A549 (cell line): ENCODE data around the gene FAM131B. TPM values are rescaled to one million over a fixed set of nuclear protein-coding genes. Genes with fewer than 3 reads are reported as not detected.

ENCODE experiments used
- ATAC-seq, 2 experiments: fragments of 200-7000 bp in 1 of 2; fragments of >200 bp in 1 of 2; cut with Nextera tagmentation in 1 of 2; cut with Tn5 transposase in 1 of 2; 3 replicates each; pipeline versions ENCODE4 v1.8.0 to v1.9.1; 2018 to 2020; ENCODE audit warnings: mild to moderate bottlenecking in 1 of 2, moderate library complexity in 1 of 2
- CTCF ChIA-PET: fragments of 300-600 bp; sonication (Branson Sonifier 250); formaldehyde crosslinking; extraction: SDS; loops from one replicate; lab custom pipeline; 2021; ENCODE audit warnings: antibody characterized with exemption, inconsistent platforms; lab: Yijun Ruan, JAX
- POLR2A ChIA-PET: fragments of 350-600 bp; formaldehyde crosslinking; extraction: SDS; loops from one replicate; lab custom pipeline; 2021; ENCODE audit warnings: antibody characterized with exemption, inconsistent platforms; lab: Yijun Ruan, JAX
- DNase-seq, 2 experiments: peaks; one replicate each; pipeline versions ENCODE4 v3.0.0 to v3.0.0-alpha.2; 2011 to 2016; ENCODE audit warnings: low read depth in 1 of 2, low spot score in 1 of 2
- FAIRE-seq: peaks from 2 replicates; lab custom pipeline; 2011; peaks lifted over from hg19 to GRCh38; lab: Jason Lieb, UNC
- H3K27ac ChIP-seq, 2 experiments: fragments of >200 bp; sonication (Bioruptor Twin); formaldehyde crosslinking; 3 replicates each; pipeline ENCODE4 v1.5.1; 2016 to 2017
- H3K4me1 ChIP-seq: fragments of >200 bp; sonication (Bioruptor Twin); formaldehyde crosslinking; 3 replicates; pipeline ENCODE4 v1.6.1; 2016
- H3K4me2 ChIP-seq: fragments of >200 bp; sonication (Bioruptor Twin); formaldehyde crosslinking; 3 replicates; pipeline ENCODE4 v1.6.1; 2016
- H3K4me3 ChIP-seq: fragments of >200 bp; sonication (Bioruptor Twin); formaldehyde crosslinking; 3 replicates; pipeline ENCODE4 v1.5.1; 2016
- H3K9me3 ChIP-seq: fragments of >200 bp; sonication (Bioruptor Twin); formaldehyde crosslinking; 3 replicates; pipeline ENCODE4 v1.6.1; 2016
- BHLHE40 ChIP-seq: IDR thresholded peaks from 2 replicates; pipeline ENCODE4 v1.6.1; 2012; ENCODE audit warnings: low read depth, low read length, inconsistent platforms
- CBX2 ChIP-seq: fragments of 200-600 bp; sonication (generic); IDR thresholded peaks from 2 replicates; pipeline ENCODE4 v1.6.1; 2016; ENCODE audit warnings: low read depth, mild to moderate bottlenecking, borderline replicate concordance
- EHF ChIP-seq: fragments of 250-450 bp; sonication (Bioruptor Pico); IDR thresholded peaks from 2 replicates; pipeline ENCODE4 v1.5.0; 2020; ENCODE audit warnings: mild to moderate bottlenecking
- EHMT2 ChIP-seq: fragments of 200-600 bp; sonication (generic); IDR thresholded peaks from 2 replicates; pipeline ENCODE4 v1.6.1; 2016; ENCODE audit warnings: antibody characterized with exemption, low read depth, mild to moderate bottlenecking, moderate library complexity
- EP300 ChIP-seq, 2 experiments: fragments of >200 bp; sonication (Bioruptor Twin); formaldehyde crosslinking; IDR thresholded peaks; 2 replicates in 1 of 2; 3 replicates in 1 of 2; pipeline ENCODE4 v1.6.1; 2016 to 2017
- HOXA7 ChIP-seq: fragments of 250-450 bp; sonication (Bioruptor Pico); IDR thresholded peaks from 2 replicates; pipeline ENCODE4 v1.5.0; 2020; ENCODE audit warnings: mild to moderate bottlenecking, moderate library complexity
- HOXB13 ChIP-seq: fragments of 250-450 bp; sonication (Bioruptor Pico); IDR thresholded peaks from 2 replicates; pipeline ENCODE4 v1.5.0; 2020; ENCODE audit warnings: low read depth, mild to moderate bottlenecking, moderate library complexity
- HOXB5 ChIP-seq: fragments of 250-450 bp; sonication (Bioruptor Pico); IDR thresholded peaks from 2 replicates; pipeline ENCODE4 v1.5.0; 2020; ENCODE audit warnings: mild to moderate bottlenecking, moderate library complexity
- JUN ChIP-seq, 2 experiments: fragments of >200 bp; sonication (Bioruptor Twin); formaldehyde crosslinking; IDR thresholded peaks; 2 replicates in 1 of 2; 3 replicates in 1 of 2; pipeline ENCODE4 v1.6.1; 2016 to 2017
- JUNB ChIP-seq: fragments of >200 bp; sonication (Bioruptor Twin); formaldehyde crosslinking; IDR thresholded peaks from 2 replicates; pipeline ENCODE4 v1.6.1; 2016
- MAX ChIP-seq: IDR thresholded peaks from 2 replicates; pipeline ENCODE4 v1.6.1; 2012
- MAZ ChIP-seq: fragments of 150-350 bp; IDR thresholded peaks from 2 replicates; pipeline ENCODE4 v1.6.1; 2014; ENCODE audit warnings: antibody characterized with exemption, low read depth, low read length, borderline replicate concordance
- MYC ChIP-seq: IDR thresholded peaks from 2 replicates; pipeline ENCODE4 v1.6.1; 2012; ENCODE audit warnings: mild to moderate bottlenecking, inconsistent platforms, low read length, improper control_type of control experiment, borderline replicate concordance
- PHF8 ChIP-seq: fragments of 200-600 bp; sonication (generic); IDR thresholded peaks from 2 replicates; pipeline ENCODE4 v1.6.1; 2016; ENCODE audit warnings: low read depth, mild to moderate bottlenecking, antibody characterized with exemption, moderate library complexity, borderline replicate concordance
- POLR2A ChIP-seq: IDR thresholded peaks from 2 replicates; pipeline ENCODE4 v1.6.1; 2012; ENCODE audit warnings: mild to moderate bottlenecking, low read length
- RAD21 ChIP-seq, 2 experiments: fragments of >200 bp in 1 of 2; sonication (Bioruptor Twin) in 1 of 2; formaldehyde crosslinking in 1 of 2; IDR thresholded peaks in 1 of 2; conservative IDR thresholded peaks in 1 of 2; 2 replicates in 1 of 2; 3 replicates in 1 of 2; pipeline ENCODE4 v1.6.1; 2012 to 2018; ENCODE audit warnings: inconsistent platforms in 1 of 2
- RARB ChIP-seq: fragments of 250-450 bp; sonication (Bioruptor Pico); IDR thresholded peaks from 2 replicates; pipeline ENCODE4 v1.8.0; 2021; ENCODE audit warnings: mild to moderate bottlenecking, moderate library complexity
- REST ChIP-seq: fragments of 200-600 bp; sonication (generic); IDR thresholded peaks from 2 replicates; pipeline ENCODE4 v1.6.1; 2016; ENCODE audit warnings: antibody characterized with exemption, mild to moderate bottlenecking, moderate library complexity
- RNF2 ChIP-seq: fragments of 200-600 bp; sonication (generic); IDR thresholded peaks from 2 replicates; pipeline ENCODE4 v1.6.1; 2016; ENCODE audit warnings: low read depth, mild to moderate bottlenecking, antibody characterized with exemption, moderate library complexity, borderline replicate concordance
- SMC3 ChIP-seq: fragments of >200 bp; sonication (Bioruptor Twin); formaldehyde crosslinking; IDR thresholded peaks from 3 replicates; pipeline ENCODE4 v1.6.1; 2018; ENCODE audit warnings: inconsistent platforms
- TP53 ChIP-seq: fragments of 250-450 bp; sonication (Bioruptor Pico); IDR thresholded peaks from 2 replicates; pipeline ENCODE4 v1.5.0; 2021; ENCODE audit warnings: mild to moderate bottlenecking, moderate library complexity
- WGBS: methylation state at CpG from one replicate; pipeline ENCODE4 v1.1.6; 2017; ENCODE audit errors: missing lambda C conversion rate; 5-methylcytosine and 5-hydroxymethylcytosine counted together
- polyA plus RNA-seq, 4 experiments: library from polyadenylated mRNA; depleted of rRNA in 3 of 4; stranded (reverse); fragments of >200 nt; fragmentation: RNase III in 1 of 4; extraction: RNeasy Plus Mini Kit Qiagen cat#74134 plus additional on column Dnase treatment in 1 of 4; gene quantifications; 2 replicates in 3 of 4; 3 replicates in 1 of 4; pipeline ENCODE4 v1.2.3, GENCODE V29; 2011 to 2017
- TF ChIP-seq, protein P1 (sequence below): fragments of >200 bp; sonication (Bioruptor Twin); formaldehyde crosslinking; IDR thresholded peaks from 3 replicates; pipeline ENCODE4 v1.5.1; 2016

The FAM131B gene
- polyA plus RNA-seq, 2 of the 4 experiments (the other 2 are of a cell fraction): 0.19 to 0.52 TPM

GRCh38 chr7:143321734-143322133, 40.8 kb downstream of the FAM131B start:
- Histone ChIP-seq H3K4me3 (no peak overlapping the region), H3K27ac (no peak overlapping the region), H3K4me1 (peaks cover 20% of the 10 kb centered on the region), H3K9me3 (no peaks in the 10 kb centered on the region)
- 69% methylated on average over 4 of the region's 4 CpGs for WGBS
- POLR2A ChIA-PET: no interaction called here
- no peak for FAIRE-seq
- TF ChIP-seq REST (peak; percentile 79), RAD21 (conservative IDR thresholded peaks at IDR 0.05 in 1 of 2, IDR thresholded peaks at IDR 0.05 in 1 of 2) (peak; percentile 51 to 66; a peak in 4 of 5 replicates), HOXB13 (CRISPR knock-in tag) (no peak), HOXB5 (CRISPR knock-in tag) (no peak), BHLHE40 (no peak)
- TF ChIP-seq, protein P1, sequence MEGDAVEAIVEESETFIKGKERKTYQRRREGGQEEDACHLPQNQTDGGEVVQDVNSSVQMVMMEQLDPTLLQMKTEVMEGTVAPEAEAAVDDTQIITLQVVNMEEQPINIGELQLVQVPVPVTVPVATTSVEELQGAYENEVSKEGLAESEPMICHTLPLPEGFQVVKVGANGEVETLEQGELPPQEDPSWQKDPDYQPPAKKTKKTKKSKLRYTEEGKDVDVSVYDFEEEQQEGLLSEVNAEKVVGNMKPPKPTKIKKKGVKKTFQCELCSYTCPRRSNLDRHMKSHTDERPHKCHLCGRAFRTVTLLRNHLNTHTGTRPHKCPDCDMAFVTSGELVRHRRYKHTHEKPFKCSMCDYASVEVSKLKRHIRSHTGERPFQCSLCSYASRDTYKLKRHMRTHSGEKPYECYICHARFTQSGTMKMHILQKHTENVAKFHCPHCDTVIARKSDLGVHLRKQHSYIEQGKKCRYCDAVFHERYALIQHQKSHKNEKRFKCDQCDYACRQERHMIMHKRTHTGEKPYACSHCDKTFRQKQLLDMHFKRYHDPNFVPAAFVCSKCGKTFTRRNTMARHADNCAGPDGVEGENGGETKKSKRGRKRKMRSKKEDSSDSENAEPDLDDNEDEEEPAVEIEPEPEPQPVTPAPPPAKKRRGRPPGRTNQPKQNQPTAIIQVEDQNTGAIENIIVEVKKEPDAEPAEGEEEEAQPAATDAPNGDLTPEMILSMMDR: peak; percentile 32; the same call in 1 of the 3 replicates
- TF ChIP-seq, all 56 proteins: peak for 3
- CTCF ChIA-PET: interaction anchor here (0.7 to 1.6 kb wide), 6 partner anchors 22 to 96 kb away, joined by 3 to 10 read pairs (median 4); no protein-coding TSS in a partner anchor
- DNase-seq: peak in 1 of 2 experiments; percentile 24
- H3K4me2 ChIP-seq: no peak overlapping the region
- peak; percentile 78 to 87; a peak in 5 of 6 replicates for ATAC-seq

- 94% methylated on average over 10 of the region's 10 CpGs for WGBS
- Histone ChIP-seq H3K4me1 (peaks cover 23% of the 10 kb centered on the region), H3K27ac (no peak overlapping the region)
- TF ChIP-seq HOXB13 (CRISPR knock-in tag) (no peak), JUNB (no peak), MAX (no peak), TP53 (CRISPR knock-in tag) (no peak), EHMT2 (no peak), HOXA7 (CRISPR knock-in tag) (no peak), RARB (CRISPR knock-in tag) (no peak), MAZ (no peak)
- TF ChIP-seq, all 56 proteins: peak for 0
- ATAC-seq: peak; percentile 15 to 31; a peak in 2 of 6 replicates
- CTCF ChIA-PET: interaction anchor here (0.7 to 1.6 kb wide), 4 partner anchors 59 to 97 kb away, joined by 3 to 10 read pairs (median 4); no protein-coding TSS in a partner anchor
- no peak for DNase-seq
- FAIRE-seq: no peak
- H3K9me3 ChIP-seq: no peaks in the 10 kb centered on the region
- H3K4me3 ChIP-seq: no peak overlapping the region
- POLR2A ChIA-PET: no interaction called here
- no peak overlapping the region for H3K4me2 ChIP-seq
Observed at GRCh38 chr7:143321242-143321641, 41.3 kb downstream of the FAM131B start.

GRCh38 chr7:143320620-143321019, 41.9 kb downstream of the FAM131B start:
- DNase-seq: no peak
- ChIA-PET CTCF (no interaction called here), POLR2A (no interaction called here)
- no peak overlapping the region for H3K4me3 ChIP-seq
- FAIRE-seq: no peak
- no peak for ATAC-seq
- no peak overlapping the region for H3K4me2 ChIP-seq
- peaks cover 22% of the 10 kb centered on the region for H3K4me1 ChIP-seq
- H3K9me3 ChIP-seq: no peaks in the 10 kb centered on the region
- 63% methylated on average over 9 of the region's 9 CpGs for WGBS
- no peak overlapping the region for H3K27ac ChIP-seq
- TF ChIP-seq EHF (CRISPR knock-in tag) (no peak), CBX2 (no peak), SMC3 (no peak), HOXB13 (CRISPR knock-in tag) (no peak), EP300 (IDR thresholded peaks at IDR 0.05) (no peak), TP53 (CRISPR knock-in tag) (no peak), POLR2A (no peak), MYC (no peak), PHF8 (no peak), JUN (IDR thresholded peaks at IDR 0.05) (no peak), RNF2 (no peak)
- TF ChIP-seq, protein P1: no peak
